Activated naive CD4-positive, alpha-beta T cell treated with anti-CD3 and anti-CD28 coated beads, Interleukin-2, amount 50 U/mL, for 24 hours (primary cell): ENCODE data around the gene KNG1.
A peak's percentile ranks its signal among the peaks of the same experiment; 100 is the strongest.

Experiments
- H3K27ac Mint-ChIP-seq: one replicate; pipeline ENCODE4 v1.8.0; 2021; ENCODE audit warnings: mild to moderate bottlenecking, mixed read lengths
- H3K27me3 Mint-ChIP-seq: one replicate; pipeline ENCODE4 v1.8.0; 2021; ENCODE audit warnings: mixed read lengths
- H3K36me3 Mint-ChIP-seq: one replicate; pipeline ENCODE4 v1.8.0; 2021; ENCODE audit warnings: mixed read lengths
- H3K4me1 Mint-ChIP-seq: one replicate; pipeline ENCODE4 v1.8.0; 2021; ENCODE audit warnings: mixed read lengths
- H3K4me3 Mint-ChIP-seq: one replicate; pipeline ENCODE4 v1.8.0; 2021; ENCODE audit warnings: mild to moderate bottlenecking, mixed read lengths
- H3K9me3 Mint-ChIP-seq: one replicate; pipeline ENCODE4 v1.8.0; 2021; ENCODE audit warnings: mixed read lengths

KNG1 gene

DNA sequence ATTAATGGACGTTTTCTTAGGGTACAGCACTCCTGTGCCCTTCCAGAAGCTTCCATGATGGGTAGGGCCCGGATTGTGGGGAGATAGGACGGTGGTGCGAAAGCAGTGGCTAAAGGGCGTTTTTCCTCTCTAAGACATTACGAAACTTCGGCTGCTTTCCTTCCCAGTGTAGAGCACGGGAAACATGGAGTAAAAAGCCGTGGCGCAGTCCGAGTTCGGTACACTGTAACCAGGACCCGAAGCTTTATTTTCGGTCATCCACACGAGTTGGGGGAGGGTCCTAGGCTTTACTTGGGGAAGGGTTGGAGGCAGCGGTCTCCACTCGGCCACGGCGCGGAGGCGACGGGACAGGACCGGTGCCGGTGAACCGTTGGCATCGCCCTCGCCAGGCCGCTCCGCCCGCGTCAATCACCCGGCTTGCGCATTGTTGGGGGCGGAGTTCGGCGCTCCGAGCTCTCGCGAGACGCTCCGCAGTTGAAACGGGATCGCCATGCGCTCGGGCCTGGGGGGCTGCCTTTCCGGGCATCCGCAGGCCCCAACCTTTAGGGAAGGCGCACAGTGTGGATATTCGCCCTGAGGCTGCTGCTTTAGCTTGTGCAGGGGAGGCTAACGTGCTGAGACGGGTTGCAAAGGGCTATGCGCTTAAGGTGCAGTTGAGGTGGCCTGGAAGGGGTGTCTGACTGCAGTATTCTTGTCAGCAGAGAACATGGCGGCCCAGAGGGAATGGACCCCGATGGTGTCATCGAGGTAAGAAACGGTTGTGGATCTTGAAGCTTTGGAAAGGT lies 66.8 kb downstream of the KNG1 start:
- Mint-ChIP-seq H3K4me3 (peak overlapping the region; percentile 97), H3K27ac (peak overlapping the region; percentile 98), H3K27me3 (no peaks in the 10 kb centered on the region), H3K9me3 (no peaks in the 10 kb centered on the region), H3K36me3 (peaks cover 47% of the 10 kb centered on the region), H3K4me1 (peaks cover 44% of the 10 kb centered on the region)

DNA sequence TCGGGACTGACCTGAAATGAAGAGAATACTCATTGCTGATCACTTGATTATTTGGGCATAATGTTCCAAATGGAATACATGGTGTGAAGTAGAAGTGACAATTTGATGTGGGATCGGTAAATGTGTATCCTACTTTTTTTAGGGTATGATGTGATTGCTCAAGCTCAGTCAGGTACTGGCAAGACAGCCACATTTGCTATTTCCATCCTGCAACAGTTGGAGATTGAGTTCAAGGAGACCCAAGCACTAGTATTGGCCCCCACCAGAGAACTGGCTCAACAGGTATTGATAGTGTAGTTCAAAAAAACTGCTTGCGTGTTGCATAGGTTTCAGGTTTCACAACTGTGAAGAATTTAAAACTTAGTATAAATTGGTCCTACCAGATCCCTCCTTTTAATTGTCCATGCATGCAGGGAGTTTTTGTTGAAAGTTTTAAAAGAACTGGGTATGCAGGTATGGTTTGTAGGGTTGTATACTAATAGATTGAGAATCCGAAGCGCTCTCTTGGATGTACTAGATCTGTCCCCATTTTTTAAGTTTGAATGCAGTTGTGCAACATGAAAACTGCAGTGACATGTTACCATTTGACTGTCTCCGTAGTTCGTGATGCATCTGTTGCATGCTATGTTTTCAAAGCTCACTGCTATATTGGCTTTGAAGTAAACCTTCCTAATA lies 67.8 kb downstream of the KNG1 start:
- no peaks in the 10 kb centered on the region for H3K9me3 Mint-ChIP-seq
- peaks cover 51% of the 10 kb centered on the region for H3K36me3 Mint-ChIP-seq
- peak overlapping the region; percentile 98 for H3K27ac Mint-ChIP-seq
- peak overlapping the region; percentile 97 for H3K4me3 Mint-ChIP-seq
- peaks cover 47% of the 10 kb centered on the region for H3K4me1 Mint-ChIP-seq
- no peaks in the 10 kb centered on the region for H3K27me3 Mint-ChIP-seq

DNA sequence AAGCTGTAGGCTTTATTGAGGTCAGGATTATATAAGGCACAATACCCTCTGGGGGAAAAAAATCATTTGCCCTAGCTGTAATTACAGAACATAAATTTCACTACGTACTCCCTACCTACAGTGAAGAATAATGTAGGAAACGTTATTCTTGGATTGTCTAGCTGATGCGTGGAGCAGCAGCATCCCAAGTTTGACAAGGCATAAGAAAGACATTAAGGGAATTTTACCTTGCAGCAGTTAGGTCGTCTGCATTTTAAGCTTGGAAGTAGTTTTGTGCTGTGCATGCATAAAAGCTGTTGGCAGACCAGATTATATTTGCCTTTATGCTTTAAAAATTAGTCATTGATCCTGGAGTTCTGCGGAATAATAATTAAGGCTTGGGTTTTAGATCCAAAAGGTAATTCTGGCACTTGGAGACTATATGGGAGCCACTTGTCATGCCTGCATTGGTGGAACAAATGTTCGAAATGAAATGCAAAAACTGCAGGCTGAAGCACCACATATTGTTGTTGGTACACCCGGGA lies 68.4 kb downstream of the KNG1 start:
- Mint-ChIP-seq H3K36me3 (peaks cover 51% of the 10 kb centered on the region), H3K4me1 (peaks cover 47% of the 10 kb centered on the region), H3K27me3 (no peaks in the 10 kb centered on the region), H3K9me3 (no peaks in the 10 kb centered on the region), H3K27ac (peak overlapping the region; percentile 98), H3K4me3 (peak overlapping the region; percentile 97)

DNA sequence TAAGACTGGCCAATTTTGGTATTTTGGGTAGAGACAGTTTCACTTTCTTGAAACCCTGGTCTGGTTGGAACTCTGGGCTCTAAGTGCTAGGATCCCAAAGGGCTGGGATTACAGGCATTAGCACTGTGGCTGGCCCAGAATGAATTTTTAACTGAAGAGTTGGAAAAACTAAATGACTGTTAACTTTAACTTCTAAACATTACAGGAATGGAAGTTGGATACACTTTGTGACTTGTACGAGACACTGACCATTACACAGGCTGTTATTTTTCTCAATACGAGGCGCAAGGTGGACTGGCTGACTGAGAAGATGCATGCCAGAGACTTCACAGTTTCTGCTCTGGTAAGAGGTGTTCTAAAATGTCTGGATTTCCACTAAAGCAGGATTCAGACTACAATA lies 69.8 kb downstream of the KNG1 start:
- Mint-ChIP-seq H3K36me3 (peaks cover 53% of the 10 kb centered on the region), H3K4me1 (peaks cover 50% of the 10 kb centered on the region), H3K4me3 (peak overlapping the region; percentile 97)

DNA sequence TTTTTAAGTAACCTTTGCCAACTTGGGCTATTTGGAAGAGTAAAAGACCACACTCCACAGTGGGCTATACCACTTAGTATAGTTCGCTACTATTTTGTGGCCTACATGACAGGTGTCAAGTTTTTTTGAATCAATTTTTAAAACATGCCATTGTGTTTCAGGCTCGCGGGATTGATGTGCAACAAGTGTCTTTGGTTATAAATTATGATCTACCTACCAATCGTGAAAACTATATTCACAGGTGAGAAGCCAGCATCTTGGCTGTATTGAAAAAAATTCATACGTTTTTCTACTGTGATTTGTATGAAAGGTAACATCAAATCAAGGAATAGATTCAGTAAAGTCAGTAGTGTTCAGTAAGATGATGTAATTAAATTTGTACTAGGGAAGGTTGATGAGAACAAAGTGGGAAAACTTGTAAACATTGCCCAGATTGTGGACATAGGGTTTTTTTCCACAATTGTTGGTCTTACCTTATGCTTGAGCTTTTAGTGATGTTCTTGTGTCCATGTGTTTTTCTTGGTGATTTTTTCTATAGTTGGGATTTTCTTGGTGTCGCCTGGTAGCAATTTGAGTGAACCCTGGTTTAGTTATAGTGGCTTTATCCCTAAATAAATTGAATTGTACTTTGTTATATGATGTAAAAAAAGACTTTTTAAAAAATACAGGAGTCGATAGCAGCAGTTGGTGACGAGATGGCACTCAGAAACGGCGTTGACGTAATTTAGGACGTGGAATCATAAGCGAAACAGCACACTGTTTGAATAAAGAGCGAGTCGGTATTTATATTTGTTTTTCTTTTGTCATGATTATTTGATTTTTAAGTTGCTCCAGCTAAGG lies 70.7 kb downstream of the KNG1 start:
- Mint-ChIP-seq H3K4me1 (peaks cover 44% of the 10 kb centered on the region), H3K36me3 (peaks cover 53% of the 10 kb centered on the region), H3K4me3 (peak overlapping the region; percentile 97)

More for the DNA sequence above, 69.8 kb downstream of the KNG1 start:
- Mint-ChIP-seq H3K27ac (peak overlapping the region; percentile 98), H3K9me3 (no peaks in the 10 kb centered on the region), H3K27me3 (no peaks in the 10 kb centered on the region)

DNA sequence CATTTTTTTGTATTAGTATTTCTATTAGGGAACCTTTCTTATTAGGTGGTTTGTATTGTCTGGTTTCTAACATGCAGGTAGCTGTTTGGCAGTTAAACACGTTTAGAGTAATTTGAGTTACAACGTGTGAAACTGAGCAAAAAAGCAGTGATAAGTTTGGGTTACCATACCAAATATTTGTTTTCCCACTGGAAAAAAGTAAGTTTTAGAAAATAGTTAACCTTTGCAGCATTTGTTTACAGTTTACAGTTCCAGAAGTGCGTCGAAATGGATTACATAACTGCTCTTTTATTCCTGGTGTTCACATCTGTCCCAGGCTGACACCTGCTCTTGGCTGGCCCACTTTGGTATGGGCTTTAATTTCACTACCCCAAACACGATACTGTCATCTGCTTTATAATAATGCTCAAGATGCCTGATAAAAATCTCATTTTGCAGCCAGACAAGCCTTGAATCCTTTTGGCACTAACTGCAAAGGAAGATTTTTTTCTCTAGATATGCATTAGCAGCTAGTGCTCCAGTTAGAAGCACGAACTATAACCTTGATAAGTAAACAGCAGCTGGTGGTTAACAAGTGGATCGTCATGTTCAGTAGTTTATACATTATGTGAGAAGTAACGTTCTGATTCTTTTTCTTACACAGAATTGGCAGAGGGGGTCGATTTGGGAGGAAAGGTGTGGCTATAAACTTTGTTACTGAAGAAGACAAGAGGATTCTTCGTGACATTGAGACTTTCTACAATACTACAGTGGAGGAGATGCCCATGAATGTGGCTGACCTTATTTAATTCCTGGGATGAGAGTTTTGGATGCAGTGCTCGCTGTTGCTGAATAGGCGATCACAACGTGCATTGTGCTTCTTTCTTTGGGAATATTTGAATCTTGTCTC lies 71.6 kb downstream of the KNG1 start:
- H3K9me3 Mint-ChIP-seq: no peaks in the 10 kb centered on the region
- no peaks in the 10 kb centered on the region for H3K27me3 Mint-ChIP-seq
- peaks cover 44% of the 10 kb centered on the region for H3K4me1 Mint-ChIP-seq
- peaks cover 52% of the 10 kb centered on the region for H3K36me3 Mint-ChIP-seq
- H3K27ac Mint-ChIP-seq: peak overlapping the region; percentile 98
- H3K4me3 Mint-ChIP-seq: peak overlapping the region; percentile 97

More for the DNA sequence above, 70.7 kb downstream of the KNG1 start:
- peak overlapping the region; percentile 98 for H3K27ac Mint-ChIP-seq
- H3K9me3 Mint-ChIP-seq: no peaks in the 10 kb centered on the region
- H3K27me3 Mint-ChIP-seq: no peaks in the 10 kb centered on the region

DNA sequence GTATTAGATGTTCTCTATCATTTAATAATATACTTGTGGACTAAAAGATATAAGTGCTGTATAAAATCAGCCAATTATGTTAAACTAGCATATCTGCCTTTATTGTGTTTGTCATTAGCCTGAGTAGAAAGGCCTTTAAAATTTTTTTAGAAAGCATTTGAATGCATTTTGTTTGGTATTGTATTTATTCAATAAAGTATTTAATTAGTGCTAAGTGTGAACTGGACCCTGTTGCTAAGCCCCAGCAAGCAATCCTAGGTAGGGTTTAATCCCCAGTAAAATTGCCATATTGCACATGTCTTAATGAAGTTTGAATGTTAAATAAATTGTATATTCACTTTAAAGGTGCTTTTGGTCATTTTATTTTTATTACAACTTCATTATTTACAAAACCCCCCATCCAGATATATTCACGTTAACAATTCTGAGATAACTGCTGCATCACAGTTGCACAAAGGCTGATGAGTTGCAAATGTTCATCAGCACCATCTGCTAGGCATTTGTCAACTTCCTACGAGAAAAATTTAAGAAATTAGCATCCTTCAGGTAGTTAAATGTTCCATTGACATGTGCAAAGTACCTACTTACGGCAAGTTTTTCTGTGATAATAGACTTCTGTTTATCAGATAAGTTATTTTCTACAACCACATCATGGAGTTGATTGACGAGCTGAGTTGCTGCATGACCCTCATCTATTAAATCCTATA lies 72.5 kb downstream of the KNG1 start:
- peaks cover 48% of the 10 kb centered on the region for H3K36me3 Mint-ChIP-seq
- H3K4me3 Mint-ChIP-seq: peak overlapping the region; percentile 39
- no peaks in the 10 kb centered on the region for H3K27me3 Mint-ChIP-seq
- H3K9me3 Mint-ChIP-seq: no peaks in the 10 kb centered on the region
- peaks cover 44% of the 10 kb centered on the region for H3K4me1 Mint-ChIP-seq
- H3K27ac Mint-ChIP-seq: peak overlapping the region; percentile 71

DNA sequence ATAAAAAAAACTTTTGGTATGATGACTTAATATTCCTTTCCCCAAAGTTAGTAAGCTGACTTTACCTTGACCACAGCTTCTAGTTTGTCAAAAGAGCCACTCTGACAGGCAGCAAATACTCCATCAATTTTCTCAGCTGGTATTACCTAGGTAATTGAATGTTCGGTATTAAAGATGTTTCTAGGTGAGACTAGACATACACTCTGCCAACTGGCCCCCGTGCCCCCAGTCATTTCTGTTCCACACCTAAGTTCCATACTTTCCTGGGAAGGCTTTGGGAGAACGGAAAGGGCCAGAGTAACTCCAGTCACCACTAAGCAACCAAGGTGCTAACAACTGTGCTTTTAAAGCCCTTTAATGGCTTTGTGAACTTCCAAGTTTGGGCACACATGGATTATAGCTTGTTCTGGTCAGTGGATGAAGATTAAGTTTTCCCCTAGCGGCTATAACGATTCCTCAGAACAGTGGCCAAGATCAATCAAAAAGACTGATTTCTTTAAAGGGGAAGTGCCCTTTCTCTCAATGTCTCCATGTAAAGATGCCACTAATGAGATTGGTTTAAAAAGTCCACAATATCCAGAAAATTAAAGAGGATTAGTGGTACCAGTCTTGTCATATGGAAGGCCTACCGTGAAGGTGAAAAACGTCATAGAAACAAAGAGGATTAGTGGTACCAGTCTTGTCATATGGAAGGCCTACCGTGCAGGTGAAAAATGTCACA lies 73.3 kb downstream of the KNG1 start:
- Mint-ChIP-seq H3K27me3 (no peaks in the 10 kb centered on the region), H3K36me3 (peaks cover 41% of the 10 kb centered on the region), H3K4me1 (peaks cover 40% of the 10 kb centered on the region), H3K27ac (peak overlapping the region; percentile 71), H3K4me3 (peak overlapping the region; percentile 39), H3K9me3 (no peaks in the 10 kb centered on the region)
